ENCODE measurements around the gene TMCO2. TPM values are rescaled to one million over a fixed set of nuclear protein-coding genes. Genes with fewer than 3 reads are reported as not detected.

TMCO2 gene
- total and polyA plus RNA-seq, 3 donors from 2014 or later, result 35.2 to 198 (median 81.5) TPM

DNA sequence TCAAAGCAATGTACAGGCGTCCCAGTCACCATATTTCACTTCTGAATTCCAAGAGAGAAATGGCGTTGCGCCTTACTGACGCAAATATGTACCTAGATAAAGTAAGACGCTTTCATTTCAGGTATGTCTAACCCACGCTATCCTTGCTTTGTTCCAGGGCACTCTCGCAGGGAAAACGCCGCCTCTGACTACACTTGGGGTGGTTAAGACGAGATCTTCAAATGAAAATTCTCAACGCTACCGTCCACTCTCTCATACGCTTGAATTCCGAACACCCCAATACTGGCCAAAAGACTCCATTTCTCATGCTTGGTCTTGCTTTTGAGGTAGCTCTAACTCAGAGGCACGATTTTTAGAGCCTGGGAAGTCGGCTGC is 9.6 kb downstream of the TMCO2 start:
- no peaks in the 10 kb centered on the region for H3K27me3 ChIP-seq
- peak overlapping the region; percentile 89 to 95 for H3K27ac ChIP-seq
- TF ChIP-seq, protein P1, sequence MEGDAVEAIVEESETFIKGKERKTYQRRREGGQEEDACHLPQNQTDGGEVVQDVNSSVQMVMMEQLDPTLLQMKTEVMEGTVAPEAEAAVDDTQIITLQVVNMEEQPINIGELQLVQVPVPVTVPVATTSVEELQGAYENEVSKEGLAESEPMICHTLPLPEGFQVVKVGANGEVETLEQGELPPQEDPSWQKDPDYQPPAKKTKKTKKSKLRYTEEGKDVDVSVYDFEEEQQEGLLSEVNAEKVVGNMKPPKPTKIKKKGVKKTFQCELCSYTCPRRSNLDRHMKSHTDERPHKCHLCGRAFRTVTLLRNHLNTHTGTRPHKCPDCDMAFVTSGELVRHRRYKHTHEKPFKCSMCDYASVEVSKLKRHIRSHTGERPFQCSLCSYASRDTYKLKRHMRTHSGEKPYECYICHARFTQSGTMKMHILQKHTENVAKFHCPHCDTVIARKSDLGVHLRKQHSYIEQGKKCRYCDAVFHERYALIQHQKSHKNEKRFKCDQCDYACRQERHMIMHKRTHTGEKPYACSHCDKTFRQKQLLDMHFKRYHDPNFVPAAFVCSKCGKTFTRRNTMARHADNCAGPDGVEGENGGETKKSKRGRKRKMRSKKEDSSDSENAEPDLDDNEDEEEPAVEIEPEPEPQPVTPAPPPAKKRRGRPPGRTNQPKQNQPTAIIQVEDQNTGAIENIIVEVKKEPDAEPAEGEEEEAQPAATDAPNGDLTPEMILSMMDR (IDR thresholded peaks at IDR 0.05), result no peak
- TF ChIP-seq POLR2A (IDR thresholded peaks at IDR 0.05), result no peak
- no peaks in the 10 kb centered on the region for H3K9me3 ChIP-seq
- WGBS, 2 donors, result 0% methylated on average over 15 to 16 of the region's 16 CpGs
- no peaks in the 10 kb centered on the region for H3K36me3 ChIP-seq (ENCODE audit: low read depth, missing control alignments)
- no peak for DNase-seq
- intact Hi-C loops (cut with DNase I; ENCODE audit: low total_unique reads), result no loop called here
- H3K4me1 ChIP-seq, result peaks cover 15% of the 10 kb centered on the region
- peak overlapping the region; percentile 88 to 92 for H3K4me3 ChIP-seq

DNA sequence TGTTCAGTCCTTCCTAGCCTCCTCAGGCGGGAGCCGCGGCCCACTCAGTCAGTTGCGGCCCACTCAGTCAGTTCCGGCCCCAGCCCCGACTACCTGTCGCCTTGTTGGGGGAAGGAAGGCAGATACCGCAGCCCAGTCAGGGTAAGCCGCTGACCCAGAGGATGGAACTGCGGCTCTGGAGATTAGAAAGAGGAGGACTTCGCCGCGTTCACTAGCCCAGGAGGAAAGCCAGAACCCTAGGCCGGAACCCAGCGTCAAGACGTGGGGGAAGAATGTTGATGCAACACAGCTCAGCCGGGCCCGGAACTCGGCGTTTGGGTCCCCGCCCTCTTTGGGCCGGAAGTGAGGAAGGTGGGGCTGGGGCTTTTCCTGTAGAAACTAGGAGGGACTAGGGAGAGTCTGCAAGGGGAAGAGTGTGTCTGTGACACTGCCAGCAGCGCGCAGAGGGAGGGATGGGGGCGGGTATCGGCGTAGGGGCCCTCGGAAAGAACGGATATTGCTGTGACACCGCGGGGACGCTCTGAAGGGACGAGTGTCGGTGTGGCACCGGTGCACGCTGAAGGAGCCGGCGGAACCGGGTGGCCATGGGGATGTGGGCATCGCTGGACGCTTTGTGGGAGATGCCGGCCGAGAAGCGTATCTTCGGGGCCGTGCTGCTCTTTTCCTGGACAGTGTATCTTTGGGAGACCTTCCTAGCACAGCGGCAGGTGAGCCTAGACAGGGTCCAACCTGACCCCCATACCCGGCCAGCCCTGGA is 10.1 kb downstream of the TMCO2 start, which contains the start of gene ZMPSTE24:
Gene ZMPSTE24 (plus strand): TSS at position 549 of the 757 bp plus-strand sequence. CDS start 36 bp downstream, at position 585.
- H3K27ac ChIP-seq, result peak within 1 kb of the TSS; percentile 89 to 95
- DNase-seq, result peak; percentile 96
- H3K9me3 ChIP-seq, result no peaks in the 10 kb centered on the region
- no peaks in the 10 kb centered on the region for H3K27me3 ChIP-seq
- intact Hi-C loops (cut with DNase I; ENCODE audit: low total_unique reads), result no loop called here
- peak within 1 kb of the TSS; percentile 88 to 92 for H3K4me3 ChIP-seq
- peaks cover 15% of the 10 kb centered on the region for H3K4me1 ChIP-seq
- WGBS, 2 donors, result 0 to 1% methylated on average over 32 to 48 of the region's 48 CpGs
- TF ChIP-seq, protein P1 (IDR thresholded peaks at IDR 0.05), result no peak
- peak; percentile 28 for TF ChIP-seq POLR2A (IDR thresholded peaks at IDR 0.05)
- no peaks in the 10 kb centered on the region for H3K36me3 ChIP-seq (ENCODE audit: low read depth, missing control alignments)

DNA sequence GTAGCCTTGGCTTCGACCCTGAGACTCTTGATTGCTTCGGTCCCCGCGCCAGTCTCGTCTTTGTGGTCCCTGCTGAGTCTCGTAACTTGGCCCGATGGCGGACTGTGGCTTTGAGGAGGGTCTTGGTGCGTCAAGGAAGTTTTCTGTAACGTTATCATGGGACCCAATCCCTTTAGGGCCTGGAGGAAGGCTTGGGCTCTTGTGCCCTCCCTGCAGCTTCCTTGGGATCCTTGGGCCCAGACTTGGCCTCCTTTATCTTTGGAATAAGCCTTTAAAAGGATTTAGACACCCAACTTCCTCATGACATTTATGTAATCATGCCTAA is 10.7 kb downstream of the TMCO2 start:
- Histone ChIP-seq H3K9me3 (no peaks in the 10 kb centered on the region), H3K36me3 (ENCODE audit: low read depth, missing control alignments) (no peaks in the 10 kb centered on the region), H3K27ac (peak overlapping the region; percentile 89 to 95), H3K4me1 (peaks cover 15% of the 10 kb centered on the region), H3K27me3 (no peaks in the 10 kb centered on the region), H3K4me3 (peak overlapping the region; percentile 88 to 92)
- DNase-seq, result no peak
- WGBS, 2 donors, result 0 to 3% methylated on average over 1 to 10 of the region's 10 CpGs
- intact Hi-C loops (cut with DNase I; ENCODE audit: low total_unique reads), result no loop called here
- TF ChIP-seq, protein P1 (IDR thresholded peaks at IDR 0.05), result no peak
- no peak for TF ChIP-seq POLR2A (IDR thresholded peaks at IDR 0.05)

DNA sequence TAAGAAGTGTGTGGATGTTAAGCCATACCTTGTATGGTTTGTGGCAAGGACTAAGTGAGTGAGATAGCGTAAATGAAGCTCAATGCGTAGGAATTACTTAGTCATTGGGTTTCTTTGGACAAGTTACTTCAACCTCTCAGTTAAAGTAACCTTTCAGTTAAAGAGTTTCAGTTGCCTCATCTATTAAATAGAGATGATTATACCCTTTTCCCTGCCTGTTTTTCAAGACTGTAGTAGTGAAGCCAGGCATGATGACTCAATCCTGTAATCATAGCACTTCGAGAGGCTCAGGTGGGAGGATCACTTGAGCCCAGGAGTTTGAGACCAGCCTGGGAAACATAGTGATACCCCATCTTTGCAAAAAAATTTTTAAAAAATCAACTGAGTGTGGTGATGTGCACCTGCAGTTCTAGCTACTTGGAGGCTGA is 16.6 kb downstream of the TMCO2 start:
- no peak for DNase-seq
- no peaks in the 10 kb centered on the region for H3K27me3 ChIP-seq
- intact Hi-C loops (cut with DNase I; ENCODE audit: low total_unique reads), result no loop called here
- H3K9me3 ChIP-seq, result no peaks in the 10 kb centered on the region
- no peaks in the 10 kb centered on the region for H3K4me1 ChIP-seq
- TF ChIP-seq POLR2A (IDR thresholded peaks at IDR 0.05), result no peak
- TF ChIP-seq, protein P1 (IDR thresholded peaks at IDR 0.05), result no peak
- no peaks in the 10 kb centered on the region for H3K36me3 ChIP-seq (ENCODE audit: low read depth, missing control alignments)
- no peak overlapping the region for H3K4me3 ChIP-seq
- 88 to 92% methylated on average over 3 of the region's 3 CpGs for WGBS, 2 donors
- H3K27ac ChIP-seq, result no peak overlapping the region

DNA sequence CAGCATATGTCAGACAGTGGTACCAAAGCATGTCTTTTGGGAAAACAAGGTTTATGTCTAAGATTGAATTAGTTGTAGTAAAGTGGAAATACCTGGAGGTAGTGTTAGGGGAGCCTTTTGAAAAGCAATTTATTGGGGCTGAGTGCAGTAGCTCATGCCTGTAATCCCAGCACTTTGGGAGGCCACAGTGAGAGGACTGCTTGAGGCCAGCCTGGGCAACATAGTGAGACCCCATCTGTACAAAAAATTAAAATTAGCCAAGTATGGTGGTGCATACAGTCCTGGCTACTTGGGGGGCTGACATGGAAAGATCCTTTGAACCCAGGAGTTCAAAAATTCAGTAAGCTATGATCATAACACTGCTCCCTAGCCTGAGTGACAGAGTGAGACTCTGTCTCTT is 17.6 kb downstream of the TMCO2 start:
- TF ChIP-seq, protein P1 (IDR thresholded peaks at IDR 0.05), result no peak
- TF ChIP-seq POLR2A (IDR thresholded peaks at IDR 0.05), result no peak
- no peaks in the 10 kb centered on the region for H3K4me1 ChIP-seq
- H3K4me3 ChIP-seq, result no peak overlapping the region
- H3K27me3 ChIP-seq, result no peaks in the 10 kb centered on the region
- no peaks in the 10 kb centered on the region for H3K36me3 ChIP-seq (ENCODE audit: low read depth, missing control alignments)
- intact Hi-C loops (cut with DNase I; ENCODE audit: low total_unique reads), result no loop called here
- no peak for DNase-seq
- no peaks in the 10 kb centered on the region for H3K9me3 ChIP-seq
- no peak overlapping the region for H3K27ac ChIP-seq

Data from testis (tissue), 3 donors.